Head of caudate nucleus (tissue), 42 donors: ENCODE results near the gene SUPT16H.
"Not testable (repeated sequence)": the region's sequence is repeated elsewhere in the genome, so short reads cannot be mapped to it uniquely, and the experiment has no call there.

Source experiments
- DNase-seq, 42 donors: peaks; one replicate each; pipeline versions ENCODE4 v3.0.0 to v3.0.0-alpha.2; 2020 to 2021; ENCODE audit warnings: mixed read lengths in 7 of 42
- intact Hi-C: fragments of 100-400 bp; cut with DNase I; formaldehyde crosslinking; loops from one replicate; pipeline ENCODE4 v1.15.0; 2022

The SUPT16H gene

GRCh38 chr14:21372814-21373213 lies 11.0 kb downstream of the SUPT16H start:
- DNase-seq, intact Hi-C loops: not testable (repeated sequence)

- intact Hi-C loops, result no loop called here
- DNase-seq, result no peak
Observed at GRCh38 chr14:21369949-21370679, 13.7 kb downstream of the SUPT16H start.

DNA sequence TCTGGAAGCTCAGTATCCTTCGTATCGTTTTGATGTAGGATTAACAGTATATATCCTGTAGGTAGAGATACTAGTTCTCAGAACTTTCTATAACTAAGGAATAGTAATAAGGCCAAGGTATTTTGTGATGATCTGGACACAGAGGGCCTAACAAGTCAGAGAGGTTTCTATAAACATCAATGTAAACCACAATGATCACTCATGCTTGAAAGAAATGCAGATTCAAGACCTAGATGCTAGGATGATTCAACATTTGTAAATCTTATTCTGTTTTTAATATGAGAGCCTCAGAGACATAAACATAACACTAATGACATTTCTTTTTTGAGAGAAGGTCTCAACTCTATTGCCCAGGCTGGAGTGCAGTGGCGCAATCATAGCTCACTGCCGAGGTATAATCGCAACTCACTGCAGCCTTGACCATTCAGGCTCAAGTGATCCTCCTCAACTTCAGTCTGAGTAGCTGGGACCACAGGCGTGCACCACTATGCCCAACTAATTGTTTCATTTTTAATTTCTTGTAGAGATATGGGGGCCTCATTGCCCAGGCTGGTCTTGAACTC lies 16.2 kb downstream of the SUPT16H start:
- intact Hi-C loops, result no loop called here
- DNase-seq, result no peak

DNA sequence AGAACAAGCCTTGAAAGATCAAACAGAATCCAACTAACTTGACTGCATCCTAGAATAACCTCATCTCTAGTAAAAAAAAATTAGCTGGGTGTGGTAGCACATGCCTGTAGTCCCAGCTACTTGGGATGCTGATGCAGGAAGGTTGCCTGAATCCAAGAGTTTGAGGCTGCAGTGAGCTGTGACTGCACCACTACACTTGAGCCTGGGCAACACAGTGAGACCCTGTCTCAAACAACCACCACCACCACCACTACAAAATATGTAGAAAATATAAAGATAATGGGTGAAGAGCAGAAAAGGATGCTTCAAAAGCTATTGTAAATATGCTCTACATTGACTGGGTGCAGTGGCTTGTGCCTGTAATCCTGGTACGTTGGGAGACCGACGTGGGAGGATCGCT lies 27.3 kb downstream of the SUPT16H start:
- no peak for DNase-seq

DNA sequence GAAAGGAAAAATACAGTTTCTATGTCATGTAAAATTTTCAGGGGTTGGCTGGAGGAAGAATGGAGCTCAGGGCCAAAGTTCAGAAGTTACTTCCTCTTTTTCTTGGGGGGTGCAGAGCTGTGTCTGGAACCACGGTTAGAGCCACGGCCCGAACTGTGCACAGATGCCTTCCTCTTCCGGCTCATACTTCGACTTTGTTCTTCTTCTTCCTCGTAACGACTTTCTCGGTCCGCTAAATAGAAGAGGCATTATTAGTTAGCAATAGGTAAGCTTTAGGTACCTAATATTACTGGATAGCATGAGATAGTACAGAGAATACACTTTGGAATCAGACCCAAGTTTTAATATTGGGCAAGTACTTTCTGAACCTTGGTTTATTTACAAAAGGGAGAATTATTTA lies 31.2 kb downstream of the SUPT16H start:
- intact Hi-C loops, result no loop called here
- peak in 6 of 42 donors; percentile 3 to 47 (median 8) for DNase-seq

More for the DNA sequence above, 27.3 kb downstream of the SUPT16H start:
- intact Hi-C loops, result no loop called here

DNA sequence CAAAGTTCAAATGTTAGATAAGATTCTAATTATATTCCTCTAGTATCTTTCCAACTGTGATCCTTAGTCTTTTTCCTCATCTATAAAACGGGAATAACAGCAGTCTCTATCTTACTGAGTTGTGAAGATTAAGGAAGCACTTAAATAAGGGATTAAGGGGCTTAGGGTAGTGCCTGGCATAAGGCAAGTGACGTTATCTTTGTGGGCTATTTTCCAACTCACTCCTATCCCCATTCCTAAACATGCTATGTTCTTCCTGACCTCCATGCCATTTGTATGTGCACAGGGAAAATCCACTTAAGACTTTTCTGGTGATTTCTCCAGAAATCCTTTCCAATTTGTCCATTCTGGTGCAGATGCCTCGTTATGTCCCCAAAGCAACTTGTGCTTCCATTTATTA lies 33.3 kb downstream of the SUPT16H start:
- intact Hi-C loops, result no loop called here
- DNase-seq, result no peak

- intact Hi-C loops, result no loop called here
- DNase-seq, result no peak
Observed at GRCh38 chr14:21347201-21347600, 36.6 kb downstream of the SUPT16H start.

GRCh38 chr14:21346532-21347135 lies 37.2 kb downstream of the SUPT16H start:
- intact Hi-C loops, result no loop called here

GRCh38 chr14:21343035-21343794 lies 40.6 kb downstream of the SUPT16H start:
- DNase-seq, result no peak
- intact Hi-C loops, result no loop called here

More at GRCh38 chr14:21346532-21347135, 37.2 kb downstream of the SUPT16H start:
- DNase-seq, result no peak

DNA sequence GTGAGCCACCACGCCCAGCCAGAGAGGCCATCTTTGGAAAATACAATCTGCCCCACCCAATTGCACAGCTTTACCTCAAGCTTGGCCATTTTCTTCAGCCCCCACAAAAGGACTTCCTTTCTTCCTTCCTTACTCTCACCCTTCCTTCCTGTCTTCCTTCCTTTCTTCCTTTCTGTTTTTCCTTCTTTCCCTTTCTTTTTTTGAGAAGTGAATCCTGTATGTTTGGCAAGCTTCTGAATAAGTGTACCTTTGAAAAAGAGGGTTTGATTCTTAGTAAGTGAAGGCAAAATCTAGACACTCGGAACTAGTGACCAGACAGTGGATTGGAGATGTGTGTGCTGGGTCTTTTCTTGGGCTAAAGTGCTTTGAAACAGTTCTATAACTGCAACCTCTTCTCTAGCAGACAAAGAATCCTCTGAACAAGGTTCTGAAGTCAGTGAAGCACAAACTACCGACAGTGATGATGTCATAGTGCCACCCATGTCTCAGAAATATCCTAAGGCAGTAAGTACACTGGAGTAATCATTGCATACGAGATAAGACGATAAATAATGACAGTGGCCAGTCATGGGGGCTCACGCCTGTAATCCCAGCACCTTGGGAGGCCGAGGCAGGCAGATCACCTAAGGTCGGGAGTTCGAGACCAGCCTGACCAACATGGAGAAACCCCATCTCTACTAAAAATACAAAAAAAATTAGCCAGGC lies 49.5 kb downstream of the SUPT16H start:
- intact Hi-C loops, result no loop called here

GRCh38 chr14:21332950-21333349 lies 50.9 kb downstream of the SUPT16H start:
- intact Hi-C loops, result no loop called here
- DNase-seq, result no peak

More for the DNA sequence above, 49.5 kb downstream of the SUPT16H start:
- no peak for DNase-seq

- intact Hi-C loops, result no loop called here
- no peak for DNase-seq
Observed at GRCh38 chr14:21326972-21327371, 56.8 kb downstream of the SUPT16H start.

- no peak for DNase-seq
- intact Hi-C loops, result no loop called here
Observed at GRCh38 chr14:21322716-21323115, 61.1 kb downstream of the SUPT16H start.

DNA sequence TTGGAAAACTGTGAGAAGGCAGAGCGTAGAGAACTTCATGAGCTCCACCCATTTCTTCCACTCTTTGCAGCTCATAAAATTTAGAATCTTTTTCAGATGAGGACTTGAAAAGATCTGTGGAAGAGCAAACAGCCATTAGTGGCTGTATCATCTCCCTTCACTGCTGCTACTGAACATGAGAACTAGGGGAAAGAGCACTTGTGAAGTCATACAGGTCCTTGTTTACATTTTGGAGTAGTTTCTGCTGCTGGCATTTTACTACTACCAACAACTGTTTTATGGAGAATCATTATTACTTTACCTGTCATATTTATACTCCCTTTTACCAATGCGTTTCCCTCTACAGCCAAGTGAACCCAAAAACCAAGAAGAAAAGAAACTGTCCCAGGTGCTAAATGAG lies 62.9 kb downstream of the SUPT16H start:
- no peak for DNase-seq
- intact Hi-C loops, result no loop called here

GRCh38 chr14:21317398-21317797 lies 66.4 kb downstream of the SUPT16H start:
- DNase-seq, result no peak
- intact Hi-C loops, result no loop called here

GRCh38 chr14:21313512-21313911 lies 70.3 kb downstream of the SUPT16H start:
- intact Hi-C loops, result no loop called here
- no peak for DNase-seq

DNA sequence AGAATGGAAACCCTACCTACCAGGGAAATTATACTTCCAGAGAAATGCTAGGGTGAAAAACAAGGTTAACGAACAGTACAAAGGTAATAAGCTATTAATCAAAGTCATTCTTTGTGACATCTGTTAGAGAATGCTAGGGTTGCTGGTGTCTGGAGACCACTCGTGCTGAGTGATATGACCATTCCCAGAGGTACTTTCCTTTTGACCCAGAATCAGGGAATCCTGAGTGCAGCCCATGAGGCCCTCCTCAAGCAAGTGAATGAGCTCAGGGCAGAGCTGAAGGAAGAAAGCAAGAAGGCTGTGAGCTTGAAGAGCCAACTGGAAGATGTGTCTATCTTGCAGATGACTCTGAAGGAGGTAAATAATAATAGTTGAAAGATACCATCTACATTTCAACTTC lies 72.2 kb downstream of the SUPT16H start:
- intact Hi-C loops, result no loop called here
- no peak for DNase-seq

GRCh38 chr14:21309956-21310355 lies 73.9 kb downstream of the SUPT16H start:
- intact Hi-C loops, result no loop called here
- DNase-seq, result no peak

- no peak for DNase-seq
- intact Hi-C loops, result no loop called here
Observed at GRCh38 chr14:21309238-21309636, 74.6 kb downstream of the SUPT16H start.
